Posterior vena cava (tissue), 2 donors: Measurements from ENCODE around the gene ZNF678. TPM values are rescaled to one million over a fixed set of nuclear protein-coding genes. Genes with fewer than 3 reads are reported as not detected.
"Not testable (repeated sequence)": the region's sequence is repeated elsewhere in the genome, so short reads cannot be mapped to it uniquely, and the experiment has no call there.

Experiments used
- DNase-seq: peaks from one replicate; pipeline ENCODE4 v3.0.0-alpha.2; 2020; ENCODE audit warnings: low spot score
- intact Hi-C, 2 donors: fragments of 100-400 bp; cut with DNase I; formaldehyde crosslinking; loops; one replicate each; pipeline versions ENCODE4 v1.14.1 to v1.14.2; 2022 to 2023
- total RNA-seq, 2 donors: library from RNA; stranded (reverse); fragmentation: NEBNext Ultra II Directional; extraction: Animal tissue kit (Norgen Biotek cat#: 25700); gene quantifications; one replicate each; pipeline ENCODE4 v1.2.1, GENCODE V29; 2021
- donor health status: DM: yes; HTN: yes; CAD: no.
- donor health status: DM: yes; HTN: yes; CAD: no.

The ZNF678 gene
- total RNA-seq, 2 donors from 2014 or later: 5.6 to 6.2 TPM

GRCh38 chr1:227548119-227548397, 15.3 kb upstream of the ZNF678 start:
- DNase-seq: no peak
- intact Hi-C loops: no loop called here

GRCh38 chr1:227548448-227548847, 14.9 kb upstream of the ZNF678 start:
- no peak for DNase-seq
- intact Hi-C loops: no loop called here

GRCh38 chr1:227549892-227550291, 13.5 kb upstream of the ZNF678 start:
- intact Hi-C loops: no loop called here
- no peak for DNase-seq

- intact Hi-C loops: not testable (repeated sequence)
Observed at GRCh38 chr1:227551881-227552280, 11.5 kb upstream of the ZNF678 start.

GRCh38 chr1:227556288-227556687, 7.1 kb upstream of the ZNF678 start:
- DNase-seq: no peak
- intact Hi-C loops: no loop called here

More at GRCh38 chr1:227551881-227552280, 11.5 kb upstream of the ZNF678 start:
- DNase-seq: not testable (repeated sequence)

- DNase-seq: no peak
- intact Hi-C loops: no loop called here
Observed at GRCh38 chr1:227557962-227558725, 5.2 kb upstream of the ZNF678 start.

GRCh38 chr1:227558732-227559262, 4.6 kb upstream of the ZNF678 start:
- intact Hi-C loops: no loop called here
- DNase-seq: no peak

GRCh38 chr1:227559499-227559898, 3.9 kb upstream of the ZNF678 start:
- intact Hi-C loops: no loop called here
- DNase-seq: peak; percentile 75

GRCh38 chr1:227559926-227560325, 3.4 kb upstream of the ZNF678 start:
- no peak for DNase-seq
- intact Hi-C loops: no loop called here

GRCh38 chr1:227560393-227561173, 2.8 kb upstream of the ZNF678 start:
- intact Hi-C loops: no loop called here
- DNase-seq: peak; percentile 78

- intact Hi-C loops: no loop called here
Observed at GRCh38 chr1:227561241-227561907, 2.0 kb upstream of the ZNF678 start.

GRCh38 chr1:227562037-227562436, 1.3 kb upstream of the ZNF678 start:
- intact Hi-C loops: no loop called here
- DNase-seq: no peak

More at GRCh38 chr1:227561241-227561907, 2.0 kb upstream of the ZNF678 start:
- DNase-seq: peak; percentile 80

- intact Hi-C loops: no loop called here
- no peak for DNase-seq
Observed at GRCh38 chr1:227562933-227563323, 428 bp upstream of the ZNF678 start.

GRCh38 chr1:227567256-227567655, 3.9 kb downstream of the ZNF678 start:
- intact Hi-C loops: no loop called here
- no peak for DNase-seq

GRCh38 chr1:227568593-227568992, 5.2 kb downstream of the ZNF678 start:
- intact Hi-C loops: no loop called here

GRCh38 chr1:227572752-227573151, 9.4 kb downstream of the ZNF678 start:
- DNase-seq: no peak

More at GRCh38 chr1:227568593-227568992, 5.2 kb downstream of the ZNF678 start:
- DNase-seq: no peak

GRCh38 chr1:227574926-227575325, 11.6 kb downstream of the ZNF678 start:
- intact Hi-C loops: no loop called here
- no peak for DNase-seq

More at GRCh38 chr1:227572752-227573151, 9.4 kb downstream of the ZNF678 start:
- intact Hi-C loops: no loop called here

- DNase-seq: no peak
- intact Hi-C loops: no loop called here
Observed at GRCh38 chr1:227576189-227576588, 12.8 kb downstream of the ZNF678 start.

- intact Hi-C loops: no loop called here
- no peak for DNase-seq
Observed at GRCh38 chr1:227577500-227577899, 14.1 kb downstream of the ZNF678 start.

GRCh38 chr1:227583354-227583753, 20.0 kb downstream of the ZNF678 start:
- DNase-seq: no peak
- intact Hi-C loops: no loop called here
